OCI-LY1 (cell line): Measurements from ENCODE around the gene HMG20B.

ENCODE experiments used
- H2AFZ ChIP-seq: fragments of 200-600 bp; sonication (generic), shearing (Covaris generic); 2 replicates; pipeline ENCODE4 v1.6.0; 2014; ENCODE audit warnings: antibody characterized with exemption, mild to moderate bottlenecking, low read length
- H3F3A ChIP-seq: fragments of 200-600 bp; sonication (generic), shearing (Covaris generic); 2 replicates; pipeline ENCODE4 v1.6.0; 2014; ENCODE audit warnings: mild to moderate bottlenecking, antibody characterized with exemption, low read length, moderate library complexity; ENCODE audit not compliant: insufficient read depth
- H3K27ac ChIP-seq: fragments of 200-600 bp; sonication (generic); 2 replicates; pipeline ENCODE4 v1.5.1; 2014; ENCODE audit warnings: low read length, mixed run types, mild to moderate bottlenecking, low read depth; ENCODE audit not compliant: poor library complexity, severe bottlenecking
- H3K27me3 ChIP-seq: fragments of 200-600 bp; sonication (generic); 2 replicates; pipeline ENCODE4 v1.6.0; 2014; ENCODE audit warnings: antibody characterized with exemption, mild to moderate bottlenecking, low read length, moderate library complexity; ENCODE audit not compliant: insufficient read depth
- H3K36me3 ChIP-seq: fragments of 200-600 bp; sonication (generic); 2 replicates; pipeline ENCODE4 v1.6.1; 2014; ENCODE audit warnings: mild to moderate bottlenecking, antibody characterized with exemption, low read length, moderate library complexity, mixed read lengths; ENCODE audit not compliant: insufficient read depth
- H3K4me1 ChIP-seq: fragments of 200-600 bp; sonication (generic); 2 replicates; pipeline ENCODE4 v1.5.1; 2014; ENCODE audit warnings: mild to moderate bottlenecking, low read length, moderate library complexity; ENCODE audit not compliant: insufficient read depth, severe bottlenecking
- H3K4me2 ChIP-seq: fragments of 200-600 bp; sonication (generic), shearing (Covaris generic); 2 replicates; pipeline ENCODE4 v1.6.1; 2014; ENCODE audit warnings: low read length
- H3K4me3 ChIP-seq: fragments of 200-600 bp; sonication (generic); 2 replicates; pipeline ENCODE4 v1.5.1; 2014; ENCODE audit warnings: low read length, low read depth, mild to moderate bottlenecking, mixed read lengths; ENCODE audit not compliant: poor library complexity, severe bottlenecking
- H3K79me2 ChIP-seq: fragments of 200-600 bp; shearing (Covaris generic); 2 replicates; pipeline ENCODE4 v1.6.1; 2016; ENCODE audit warnings: mixed run types, low read length, mixed read lengths; ENCODE audit not compliant: insufficient read depth
- H3K9ac ChIP-seq: fragments of 200-600 bp; sonication (generic), shearing (Covaris generic); 2 replicates; pipeline ENCODE4 v1.6.1; 2014; ENCODE audit warnings: mild to moderate bottlenecking, low read length, mixed read lengths
- H3K9me2 ChIP-seq: fragments of 200-600 bp; sonication (generic), shearing (Covaris generic); 2 replicates; pipeline ENCODE4 v1.6.1; 2014; ENCODE audit warnings: low read depth, mild to moderate bottlenecking, low read length, mixed read lengths
- H3K9me3 ChIP-seq: fragments of 200-600 bp; shearing (Covaris generic); 2 replicates; pipeline ENCODE4 v1.6.1; 2014; ENCODE audit warnings: low read length, mixed read lengths
- H4K20me1 ChIP-seq: fragments of 200-600 bp; sonication (generic), shearing (Covaris generic); 2 replicates; pipeline ENCODE4 v1.6.0; 2016; ENCODE audit warnings: mild to moderate bottlenecking, low read length; ENCODE audit not compliant: insufficient read depth
- EZH2 ChIP-seq: fragments of 200-600 bp; sonication (generic), shearing (Covaris generic); IDR thresholded peaks from 2 replicates; pipeline ENCODE4 v1.8.0; 2017; ENCODE audit warnings: borderline replicate concordance, mixed run types, mild to moderate bottlenecking, antibody characterized with exemption, low read length, moderate library complexity, mixed read lengths
- TF ChIP-seq, protein P1 (sequence below): fragments of 200-600 bp; sonication (generic), shearing (Covaris generic); IDR thresholded peaks from 2 replicates; pipeline ENCODE4 v1.5.1; 2017; ENCODE audit warnings: mild to moderate bottlenecking, antibody characterized with exemption, low read length, moderate library complexity, mixed read lengths

The HMG20B gene

DNA sequence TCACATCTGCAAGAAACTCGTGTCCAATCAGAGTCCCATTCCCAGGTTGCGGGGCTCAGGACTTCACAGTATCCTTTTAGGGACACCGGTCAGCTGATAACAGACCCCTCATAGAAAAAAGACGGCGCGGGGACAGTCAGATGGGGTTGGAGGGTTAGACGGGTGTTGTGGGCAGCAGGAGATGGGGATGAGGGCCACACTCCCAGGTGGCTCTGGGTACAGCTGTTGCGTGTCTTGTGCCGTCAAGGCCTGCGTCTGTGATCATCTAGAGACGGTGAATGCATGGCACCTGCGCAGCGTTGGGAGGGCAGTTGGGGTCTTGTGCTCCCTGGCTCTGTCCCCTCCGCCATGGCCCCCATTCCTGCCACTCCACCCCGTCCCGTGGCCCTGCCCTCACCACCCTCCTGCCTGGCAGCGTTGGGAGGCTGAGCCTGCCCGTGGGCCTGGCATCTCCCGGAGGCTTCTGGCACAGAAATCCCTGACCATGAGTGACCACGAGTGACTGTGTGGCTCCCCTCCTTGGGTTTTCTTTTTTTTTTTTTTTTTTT is 47.8 kb upstream of the HMG20B start:
- TF ChIP-seq EZH2 = no peak
- TF ChIP-seq, protein P1, sequence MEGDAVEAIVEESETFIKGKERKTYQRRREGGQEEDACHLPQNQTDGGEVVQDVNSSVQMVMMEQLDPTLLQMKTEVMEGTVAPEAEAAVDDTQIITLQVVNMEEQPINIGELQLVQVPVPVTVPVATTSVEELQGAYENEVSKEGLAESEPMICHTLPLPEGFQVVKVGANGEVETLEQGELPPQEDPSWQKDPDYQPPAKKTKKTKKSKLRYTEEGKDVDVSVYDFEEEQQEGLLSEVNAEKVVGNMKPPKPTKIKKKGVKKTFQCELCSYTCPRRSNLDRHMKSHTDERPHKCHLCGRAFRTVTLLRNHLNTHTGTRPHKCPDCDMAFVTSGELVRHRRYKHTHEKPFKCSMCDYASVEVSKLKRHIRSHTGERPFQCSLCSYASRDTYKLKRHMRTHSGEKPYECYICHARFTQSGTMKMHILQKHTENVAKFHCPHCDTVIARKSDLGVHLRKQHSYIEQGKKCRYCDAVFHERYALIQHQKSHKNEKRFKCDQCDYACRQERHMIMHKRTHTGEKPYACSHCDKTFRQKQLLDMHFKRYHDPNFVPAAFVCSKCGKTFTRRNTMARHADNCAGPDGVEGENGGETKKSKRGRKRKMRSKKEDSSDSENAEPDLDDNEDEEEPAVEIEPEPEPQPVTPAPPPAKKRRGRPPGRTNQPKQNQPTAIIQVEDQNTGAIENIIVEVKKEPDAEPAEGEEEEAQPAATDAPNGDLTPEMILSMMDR = no peak
- Histone ChIP-seq H4K20me1 (no peaks in the 10 kb centered on the region), H3K4me1 (no peaks in the 10 kb centered on the region), H3K79me2 (no peaks in the 10 kb centered on the region), H3K27ac (no peak overlapping the region), H3K9me3 (no peaks in the 10 kb centered on the region), H3K9ac (no peak overlapping the region), H2AFZ (no peak overlapping the region), H3K4me3 (no peak overlapping the region), H3K9me2 (no peaks in the 10 kb centered on the region), H3K4me2 (no peak overlapping the region), H3K27me3 (no peaks in the 10 kb centered on the region), H3K36me3 (peaks cover 43% of the 10 kb centered on the region), H3F3A (no peaks in the 10 kb centered on the region)

DNA sequence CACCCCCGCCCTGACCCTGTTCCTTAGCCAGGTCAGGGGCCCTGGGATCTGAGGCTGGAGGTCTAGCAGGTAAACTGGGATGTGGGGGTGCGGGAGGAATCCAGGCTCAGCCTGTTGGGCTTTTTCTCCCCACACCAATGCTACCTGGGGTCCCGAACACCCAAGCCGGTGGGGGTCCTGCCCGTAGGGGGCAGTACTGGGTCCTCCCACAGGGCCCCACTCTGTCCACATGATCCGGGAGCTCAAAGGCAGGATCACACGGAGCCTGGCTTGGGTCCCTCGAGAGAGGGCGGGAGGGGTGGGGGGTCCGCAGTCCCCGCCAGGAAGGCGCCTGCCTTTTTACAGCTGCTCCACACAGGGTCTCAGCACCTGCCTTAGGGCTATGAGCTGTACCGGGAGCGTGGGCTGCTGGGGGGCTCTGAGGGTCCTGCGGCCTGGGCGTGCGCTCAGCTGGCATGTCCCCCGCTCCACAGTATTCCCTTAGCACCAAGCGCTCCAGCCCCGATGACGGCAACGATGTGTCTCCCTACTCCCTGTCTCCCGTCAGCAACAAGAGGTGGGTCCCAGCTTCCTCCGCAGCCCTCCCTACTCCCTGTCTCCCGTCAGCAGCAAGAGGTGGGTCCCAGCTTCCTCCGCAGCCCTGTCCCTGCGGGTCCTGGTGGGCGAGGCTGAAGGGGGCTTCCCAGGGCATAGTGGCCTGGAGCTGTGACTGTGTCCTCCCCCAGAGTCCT is 46.1 kb upstream of the HMG20B start:
- H3K36me3 ChIP-seq = peaks cover 47% of the 10 kb centered on the region
- H3K27me3 ChIP-seq = no peaks in the 10 kb centered on the region
- H3K4me2 ChIP-seq = no peak overlapping the region
- H3K9ac ChIP-seq = no peak overlapping the region
- H3K79me2 ChIP-seq = no peaks in the 10 kb centered on the region
- H3K9me2 ChIP-seq = no peaks in the 10 kb centered on the region
- no peak overlapping the region for H2AFZ ChIP-seq
- H3K9me3 ChIP-seq = no peaks in the 10 kb centered on the region
- no peaks in the 10 kb centered on the region for H4K20me1 ChIP-seq
- TF ChIP-seq, protein P1 = peak; percentile 16; the same call in 1 of the 2 replicates
- no peak for TF ChIP-seq EZH2
- H3K4me1 ChIP-seq = no peaks in the 10 kb centered on the region
- no peaks in the 10 kb centered on the region for H3F3A ChIP-seq
- no peak overlapping the region for H3K4me3 ChIP-seq
- H3K27ac ChIP-seq = no peak overlapping the region

DNA sequence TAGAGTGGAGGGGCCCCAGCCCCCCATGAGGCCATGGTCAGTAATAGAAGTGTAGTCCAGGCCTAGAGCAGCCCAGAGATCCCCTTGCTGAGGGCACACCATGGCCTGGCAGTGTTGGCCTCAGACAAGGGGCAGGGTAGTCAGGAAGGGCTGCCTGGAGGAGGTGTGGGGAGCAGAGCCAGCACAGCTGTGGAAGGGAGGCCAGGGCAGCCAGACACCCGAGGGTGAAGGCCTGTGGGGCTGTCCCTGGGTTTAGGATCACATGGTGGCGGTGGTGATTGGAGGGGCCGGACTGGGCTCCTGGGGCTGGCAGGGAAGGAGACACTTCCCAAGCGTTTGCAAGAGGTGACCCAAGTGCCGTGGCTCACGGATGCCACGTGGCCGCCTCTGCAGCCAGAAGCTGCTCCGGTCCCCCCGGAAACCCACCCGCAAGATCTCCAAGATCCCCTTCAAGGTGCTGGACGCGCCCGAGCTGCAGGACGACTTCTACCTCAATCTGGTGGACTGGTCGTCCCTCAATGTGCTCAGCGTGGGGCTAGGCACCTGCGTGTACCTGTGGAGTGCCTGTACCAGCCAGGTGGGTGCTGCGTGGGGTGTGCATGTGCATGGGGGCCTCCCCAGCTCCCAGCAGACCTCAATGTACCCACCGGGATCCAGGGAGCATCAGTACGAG is 45.4 kb upstream of the HMG20B start:
- Histone ChIP-seq H3K4me2 (no peak overlapping the region), H3K9ac (no peak overlapping the region), H3K9me2 (no peaks in the 10 kb centered on the region), H2AFZ (no peak overlapping the region), H3K9me3 (no peaks in the 10 kb centered on the region), H3K27ac (no peak overlapping the region), H3K4me1 (no peaks in the 10 kb centered on the region), H3K79me2 (no peaks in the 10 kb centered on the region), H3K4me3 (no peak overlapping the region), H3K36me3 (peaks cover 53% of the 10 kb centered on the region), H3K27me3 (no peaks in the 10 kb centered on the region), H4K20me1 (no peaks in the 10 kb centered on the region), H3F3A (no peaks in the 10 kb centered on the region)
- TF ChIP-seq, protein P1 = no peak
- TF ChIP-seq EZH2 = no peak
